Inferior parietal cortex (tissue), 1 donor: Measurements from ENCODE around the gene MAP4.

Source experiments
- DNase-seq: peaks from one replicate; pipeline ENCODE4 v3.0.0-alpha.2; 2016; ENCODE audit errors: extremely low spot score

The MAP4 gene

GRCh38 chr3:47961815-47962606 is 54.2 kb downstream of the MAP4 start:
- no peak for DNase-seq

GRCh38 chr3:47961036-47961435 is 55.2 kb downstream of the MAP4 start:
- DNase-seq: no peak

- DNase-seq: no peak
Measured at GRCh38 chr3:47956521-47956920, 59.7 kb downstream of the MAP4 start.

GRCh38 chr3:47954567-47954966 is 61.6 kb downstream of the MAP4 start:
- DNase-seq: no peak

GRCh38 chr3:47950453-47951169 is 65.6 kb downstream of the MAP4 start:
- DNase-seq: no peak

- no peak for DNase-seq
Measured at GRCh38 chr3:47949979-47950378, 66.2 kb downstream of the MAP4 start.

- DNase-seq: no peak
Measured at GRCh38 chr3:47940232-47940631, 76.0 kb downstream of the MAP4 start.

- DNase-seq: no peak
Measured at GRCh38 chr3:47932421-47932820, 83.8 kb downstream of the MAP4 start.

- DNase-seq: no peak
Measured at GRCh38 chr3:47930979-47931378, 85.2 kb downstream of the MAP4 start.

GRCh38 chr3:47916696-47917095 is 99.5 kb downstream of the MAP4 start:
- no peak for DNase-seq

GRCh38 chr3:47916201-47916600 is 100.0 kb downstream of the MAP4 start:
- DNase-seq: no peak

GRCh38 chr3:47912006-47912504 is 104.2 kb downstream of the MAP4 start:
- DNase-seq: no peak

GRCh38 chr3:47910777-47911440 is 105.3 kb downstream of the MAP4 start:
- no peak for DNase-seq

- DNase-seq: no peak
Measured at GRCh38 chr3:47910233-47910632, 106.0 kb downstream of the MAP4 start.

GRCh38 chr3:47909607-47910006 is 106.6 kb downstream of the MAP4 start:
- no peak for DNase-seq

GRCh38 chr3:47908744-47909143 is 107.5 kb downstream of the MAP4 start:
- DNase-seq: no peak

- DNase-seq: no peak
Measured at GRCh38 chr3:47907784-47908183, 108.4 kb downstream of the MAP4 start.

GRCh38 chr3:47902746-47903145 is 113.5 kb downstream of the MAP4 start:
- no peak for DNase-seq

GRCh38 chr3:47901280-47901833 is 114.9 kb downstream of the MAP4 start:
- no peak for DNase-seq

GRCh38 chr3:47899495-47900108 is 116.6 kb downstream of the MAP4 start:
- DNase-seq: no peak

- DNase-seq: no peak
Measured at GRCh38 chr3:47897954-47898353, 118.3 kb downstream of the MAP4 start.

- no peak for DNase-seq
Measured at GRCh38 chr3:47896736-47897135, 119.5 kb downstream of the MAP4 start.
